ENCODE measurements around the gene POLR2I. TPM values are rescaled to one million over a fixed set of nuclear protein-coding genes. Genes with fewer than 3 reads are reported as not detected.

The POLR2I gene
- total RNA-seq, 1 donor from 2014 or later, result 66.4 TPM

DNA sequence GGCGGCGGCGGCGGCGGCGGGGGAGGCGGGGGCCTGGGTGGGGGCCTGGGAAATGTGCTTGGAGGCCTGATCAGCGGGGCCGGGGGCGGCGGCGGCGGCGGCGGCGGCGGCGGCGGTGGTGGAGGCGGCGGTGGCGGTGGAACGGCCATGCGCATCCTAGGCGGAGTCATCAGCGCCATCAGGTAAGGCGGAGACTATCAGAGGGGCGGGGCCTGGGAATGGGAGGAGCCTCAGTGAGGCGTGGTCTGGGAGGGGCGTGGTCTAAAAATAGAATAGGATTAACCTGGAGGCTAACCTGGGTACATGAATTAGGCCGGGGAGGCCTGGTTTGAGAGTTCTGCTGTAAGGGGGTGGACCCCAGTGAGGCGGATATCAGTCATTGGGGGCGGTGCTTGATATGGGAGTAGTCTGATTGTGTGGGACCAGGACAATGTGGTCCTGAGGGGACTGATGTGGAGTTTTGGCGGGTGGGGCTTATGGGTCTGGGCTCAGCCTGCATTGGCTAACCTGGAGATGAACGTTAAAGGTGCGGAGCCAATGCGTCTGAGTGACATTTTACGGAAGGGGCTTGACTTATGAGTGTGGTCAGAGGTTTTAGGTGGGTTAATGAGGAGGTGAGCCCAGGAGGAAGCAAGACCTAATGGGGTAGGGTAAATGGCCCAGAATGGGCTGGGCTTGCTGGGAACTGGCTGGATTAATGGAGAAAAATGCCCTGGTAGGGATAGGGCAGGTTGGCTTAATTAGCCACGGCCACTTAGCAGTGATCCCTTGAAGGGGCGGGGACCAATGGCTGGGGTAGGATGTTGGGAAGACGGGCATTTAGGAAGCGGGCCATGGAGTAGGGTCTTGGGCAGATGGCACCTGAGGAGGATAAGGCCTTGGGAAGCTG lies 26.6 kb upstream of the POLR2I start:
- H3K4me3 Mint-ChIP-seq (ENCODE audit: unreplicated experiment), result peak overlapping the region; percentile 99
- peak; percentile 85 for DNase-seq (ENCODE audit: low spot score)
- peaks cover 16% of the 10 kb centered on the region for H3K4me1 Mint-ChIP-seq (ENCODE audit: unreplicated experiment)
- H3K9me3 Mint-ChIP-seq (ENCODE audit: unreplicated experiment), result no peaks in the 10 kb centered on the region
- TF ChIP-seq, protein P1, sequence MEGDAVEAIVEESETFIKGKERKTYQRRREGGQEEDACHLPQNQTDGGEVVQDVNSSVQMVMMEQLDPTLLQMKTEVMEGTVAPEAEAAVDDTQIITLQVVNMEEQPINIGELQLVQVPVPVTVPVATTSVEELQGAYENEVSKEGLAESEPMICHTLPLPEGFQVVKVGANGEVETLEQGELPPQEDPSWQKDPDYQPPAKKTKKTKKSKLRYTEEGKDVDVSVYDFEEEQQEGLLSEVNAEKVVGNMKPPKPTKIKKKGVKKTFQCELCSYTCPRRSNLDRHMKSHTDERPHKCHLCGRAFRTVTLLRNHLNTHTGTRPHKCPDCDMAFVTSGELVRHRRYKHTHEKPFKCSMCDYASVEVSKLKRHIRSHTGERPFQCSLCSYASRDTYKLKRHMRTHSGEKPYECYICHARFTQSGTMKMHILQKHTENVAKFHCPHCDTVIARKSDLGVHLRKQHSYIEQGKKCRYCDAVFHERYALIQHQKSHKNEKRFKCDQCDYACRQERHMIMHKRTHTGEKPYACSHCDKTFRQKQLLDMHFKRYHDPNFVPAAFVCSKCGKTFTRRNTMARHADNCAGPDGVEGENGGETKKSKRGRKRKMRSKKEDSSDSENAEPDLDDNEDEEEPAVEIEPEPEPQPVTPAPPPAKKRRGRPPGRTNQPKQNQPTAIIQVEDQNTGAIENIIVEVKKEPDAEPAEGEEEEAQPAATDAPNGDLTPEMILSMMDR (IDR thresholded peaks at IDR 0.05; ENCODE audit: unreplicated experiment), result no peak
- peak overlapping the region; percentile 87 for H3K27ac Mint-ChIP-seq (ENCODE audit: unreplicated experiment)
- peaks cover 36% of the 10 kb centered on the region for H3K36me3 Mint-ChIP-seq (ENCODE audit: low read depth, unreplicated experiment)
- H3K27me3 Mint-ChIP-seq (ENCODE audit: unreplicated experiment), result peaks cover 11% of the 10 kb centered on the region

DNA sequence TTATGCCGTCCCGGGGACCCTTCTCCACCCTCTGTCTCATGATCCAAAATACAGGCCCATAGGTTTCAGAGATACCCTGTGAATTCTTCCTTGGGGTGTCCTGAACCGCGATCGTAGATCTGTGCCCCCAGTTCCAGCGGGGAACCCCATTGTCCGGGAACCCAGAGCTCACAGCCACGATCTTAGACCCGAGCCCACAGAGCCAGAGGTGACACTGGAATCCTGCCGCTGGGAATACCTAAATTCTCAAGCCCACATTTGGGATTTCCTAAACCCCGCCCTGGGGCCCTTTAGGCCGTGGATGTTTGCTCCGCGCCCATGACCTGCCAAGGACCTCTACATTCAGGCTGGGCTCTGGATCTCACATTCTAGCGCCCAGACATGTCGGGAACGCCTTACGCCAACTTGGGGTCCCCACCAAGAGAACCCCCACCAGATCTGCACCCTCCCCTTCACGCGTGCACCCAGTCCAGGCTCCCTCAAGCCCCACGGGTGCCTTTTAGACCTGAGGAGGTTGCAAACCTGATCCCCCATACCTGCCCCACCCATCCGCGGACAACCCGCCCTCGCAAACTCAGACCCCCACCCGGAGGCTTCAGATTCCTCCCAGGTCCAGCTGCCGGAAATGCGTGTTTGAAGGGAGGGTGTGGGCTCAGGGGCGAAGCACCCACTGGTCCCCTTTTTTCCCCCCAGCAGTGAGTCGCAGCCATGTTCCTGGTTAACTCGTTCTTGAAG lies 25.8 kb upstream of the POLR2I start:
- peaks cover 16% of the 10 kb centered on the region for H3K4me1 Mint-ChIP-seq (ENCODE audit: unreplicated experiment)
- peak; percentile 39 for DNase-seq (ENCODE audit: low spot score)
- TF ChIP-seq, protein P1 (IDR thresholded peaks at IDR 0.05; ENCODE audit: unreplicated experiment), result no peak
- H3K36me3 Mint-ChIP-seq (ENCODE audit: low read depth, unreplicated experiment), result peaks cover 28% of the 10 kb centered on the region
- no peaks in the 10 kb centered on the region for H3K9me3 Mint-ChIP-seq (ENCODE audit: unreplicated experiment)
- H3K27me3 Mint-ChIP-seq (ENCODE audit: unreplicated experiment), result peaks cover 15% of the 10 kb centered on the region
- H3K27ac Mint-ChIP-seq (ENCODE audit: unreplicated experiment), result peak overlapping the region; percentile 98
- H3K4me3 Mint-ChIP-seq (ENCODE audit: unreplicated experiment), result peak overlapping the region; percentile 99

DNA sequence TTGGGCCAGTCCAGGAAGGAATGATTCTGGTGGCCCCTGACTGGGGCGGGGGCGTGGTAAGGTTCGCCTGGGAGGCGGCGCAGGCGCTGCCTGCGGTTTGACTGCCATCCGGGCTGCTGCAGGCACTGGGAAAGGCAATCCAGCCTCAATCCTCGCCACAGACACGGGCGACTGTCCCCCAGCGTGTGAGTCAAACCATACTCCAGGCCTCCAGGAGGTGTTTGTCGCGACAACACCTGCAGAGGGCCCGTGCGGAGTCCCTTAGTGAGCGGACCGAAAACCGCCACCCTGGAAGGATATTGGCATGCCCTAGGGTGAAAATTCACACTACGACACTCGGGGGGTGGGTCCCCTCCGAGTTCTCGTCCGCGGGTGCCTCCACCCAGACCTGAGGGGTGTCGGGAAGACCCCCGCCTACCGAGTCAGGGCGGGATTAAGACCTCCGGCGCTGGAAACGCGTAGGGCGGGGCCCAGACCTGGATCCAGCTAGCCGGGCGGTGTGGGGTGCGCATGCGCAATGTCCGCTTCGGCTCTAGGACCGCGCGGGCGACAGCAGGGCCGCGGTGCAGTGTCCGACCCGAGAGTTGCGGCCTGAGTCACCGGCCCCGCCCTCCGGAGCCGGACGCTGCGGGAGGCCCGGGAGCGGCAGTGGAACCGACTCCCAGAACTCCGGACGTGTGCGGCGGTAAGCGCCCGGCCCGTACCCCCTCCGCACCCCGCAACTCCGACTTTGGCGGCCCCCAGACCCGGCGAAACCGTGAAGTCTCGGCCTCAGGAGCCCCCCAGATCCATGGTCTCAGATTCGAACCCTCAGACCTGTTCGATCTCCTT lies 25.0 kb upstream of the POLR2I start, which contains the start of gene CAPNS1:
Gene CAPNS1 (plus strand): TSS at position 594 of the 831 bp plus-strand sequence. CDS start 946 bp downstream, outside the sequence.
- Mint-ChIP-seq H3K4me3 (ENCODE audit: unreplicated experiment) (peak within 1 kb of the TSS; percentile 99), H3K4me1 (ENCODE audit: unreplicated experiment) (peaks cover 16% of the 10 kb centered on the region), H3K27ac (ENCODE audit: unreplicated experiment) (peak within 1 kb of the TSS; percentile 98), H3K36me3 (ENCODE audit: low read depth, unreplicated experiment) (peaks cover 24% of the 10 kb centered on the region), H3K9me3 (ENCODE audit: unreplicated experiment) (no peaks in the 10 kb centered on the region), H3K27me3 (ENCODE audit: unreplicated experiment) (peaks cover 15% of the 10 kb centered on the region)
- TF ChIP-seq, protein P1 (IDR thresholded peaks at IDR 0.05; ENCODE audit: unreplicated experiment), result no peak
- DNase-seq (ENCODE audit: low spot score), result peak; percentile 97

DNA sequence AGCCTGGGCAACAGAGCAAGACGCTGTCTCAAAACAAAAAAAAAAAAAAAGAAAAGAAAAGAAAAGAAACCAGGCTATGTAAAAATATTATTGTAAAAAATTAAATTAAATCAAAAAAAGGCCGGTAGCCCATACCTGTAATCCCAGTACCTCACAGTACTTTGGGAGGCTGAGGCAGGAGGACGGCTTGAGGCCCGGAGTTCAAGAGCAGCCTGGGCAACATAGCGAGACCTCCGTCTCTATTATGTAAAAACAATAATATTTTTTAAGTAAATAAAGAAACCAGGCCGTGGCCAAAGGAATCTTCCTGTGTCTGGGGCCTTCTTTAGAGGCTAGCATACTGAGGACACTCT lies 24.4 kb upstream of the POLR2I start:
- TF ChIP-seq, protein P1 (IDR thresholded peaks at IDR 0.05; ENCODE audit: unreplicated experiment), result no peak
- peaks cover 15% of the 10 kb centered on the region for H3K27me3 Mint-ChIP-seq (ENCODE audit: unreplicated experiment)
- peak overlapping the region; percentile 86 for H3K4me3 Mint-ChIP-seq (ENCODE audit: unreplicated experiment)
- no peak for DNase-seq (ENCODE audit: low spot score)
- H3K27ac Mint-ChIP-seq (ENCODE audit: unreplicated experiment), result no peak overlapping the region
- peaks cover 16% of the 10 kb centered on the region for H3K4me1 Mint-ChIP-seq (ENCODE audit: unreplicated experiment)
- H3K36me3 Mint-ChIP-seq (ENCODE audit: low read depth, unreplicated experiment), result peaks cover 21% of the 10 kb centered on the region
- H3K9me3 Mint-ChIP-seq (ENCODE audit: unreplicated experiment), result no peaks in the 10 kb centered on the region
